ENCODE results near the gene ATM. TPM values are rescaled to one million over a fixed set of nuclear protein-coding genes. Genes with fewer than 3 reads are reported as not detected.

Gene ATM
- total RNA-seq, 1 donor from 2014 or later = 39.8 TPM

DNA sequence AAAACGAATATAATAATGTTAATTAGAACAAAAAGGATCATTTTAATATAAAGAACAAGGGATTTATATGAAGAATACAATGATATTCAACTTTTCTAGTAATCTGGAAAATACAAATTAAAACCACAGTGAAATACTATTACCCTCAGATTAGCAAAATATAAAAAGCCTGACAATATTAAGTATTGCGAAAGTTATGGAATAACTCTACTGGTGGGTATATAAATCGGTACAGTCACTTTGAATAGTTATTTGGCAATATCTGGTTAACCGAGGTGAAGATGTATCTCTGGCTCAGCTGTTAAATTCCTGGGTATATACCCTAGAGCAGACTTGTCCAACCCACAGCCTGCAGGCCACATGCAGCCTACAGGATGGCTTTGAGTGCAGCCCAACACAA lies 118.8 kb downstream of the ATM start:
- no peaks in the 10 kb centered on the region for H3K27me3 ChIP-seq (ENCODE audit: control insufficient read depth, insufficient read depth, low read length)
- H3K4me3 ChIP-seq (ENCODE audit: low read depth, low read length) = no peak overlapping the region
- TF ChIP-seq, protein P1, sequence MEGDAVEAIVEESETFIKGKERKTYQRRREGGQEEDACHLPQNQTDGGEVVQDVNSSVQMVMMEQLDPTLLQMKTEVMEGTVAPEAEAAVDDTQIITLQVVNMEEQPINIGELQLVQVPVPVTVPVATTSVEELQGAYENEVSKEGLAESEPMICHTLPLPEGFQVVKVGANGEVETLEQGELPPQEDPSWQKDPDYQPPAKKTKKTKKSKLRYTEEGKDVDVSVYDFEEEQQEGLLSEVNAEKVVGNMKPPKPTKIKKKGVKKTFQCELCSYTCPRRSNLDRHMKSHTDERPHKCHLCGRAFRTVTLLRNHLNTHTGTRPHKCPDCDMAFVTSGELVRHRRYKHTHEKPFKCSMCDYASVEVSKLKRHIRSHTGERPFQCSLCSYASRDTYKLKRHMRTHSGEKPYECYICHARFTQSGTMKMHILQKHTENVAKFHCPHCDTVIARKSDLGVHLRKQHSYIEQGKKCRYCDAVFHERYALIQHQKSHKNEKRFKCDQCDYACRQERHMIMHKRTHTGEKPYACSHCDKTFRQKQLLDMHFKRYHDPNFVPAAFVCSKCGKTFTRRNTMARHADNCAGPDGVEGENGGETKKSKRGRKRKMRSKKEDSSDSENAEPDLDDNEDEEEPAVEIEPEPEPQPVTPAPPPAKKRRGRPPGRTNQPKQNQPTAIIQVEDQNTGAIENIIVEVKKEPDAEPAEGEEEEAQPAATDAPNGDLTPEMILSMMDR (IDR thresholded peaks at IDR 0.05; ENCODE audit: insufficient read depth, low read length, severe bottlenecking) = no peak
- no peaks in the 10 kb centered on the region for H3K36me3 ChIP-seq (ENCODE audit: control insufficient read depth, insufficient read depth, low read length)
- DNase-seq (ENCODE audit: low read depth) = no peak
- no peak for FAIRE-seq

DNA sequence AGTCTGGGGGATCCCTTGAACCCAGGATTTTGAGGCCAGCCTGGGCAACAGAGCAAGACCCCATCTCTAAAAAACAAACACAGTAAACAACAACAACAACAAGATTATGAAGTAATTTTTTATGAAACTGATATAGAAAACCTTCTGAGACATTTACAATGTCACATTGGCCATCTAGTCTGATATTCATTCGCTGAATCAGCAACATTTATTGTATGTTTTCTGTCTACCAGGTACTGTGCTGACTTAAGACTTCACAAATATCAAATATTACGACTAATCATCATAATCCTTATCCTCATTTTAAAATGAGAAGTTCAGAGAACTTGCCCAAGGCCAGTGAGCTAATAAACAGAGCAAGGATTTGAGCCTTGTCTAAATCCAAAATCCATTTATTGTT lies 120.8 kb downstream of the ATM start:
- FAIRE-seq = no peak
- no peak overlapping the region for H3K4me3 ChIP-seq (ENCODE audit: low read depth, low read length)
- H3K27me3 ChIP-seq (ENCODE audit: control insufficient read depth, insufficient read depth, low read length) = no peaks in the 10 kb centered on the region
- H3K36me3 ChIP-seq (ENCODE audit: control insufficient read depth, insufficient read depth, low read length) = no peaks in the 10 kb centered on the region
- no peak for DNase-seq (ENCODE audit: low read depth)
- TF ChIP-seq, protein P1 (IDR thresholded peaks at IDR 0.05; ENCODE audit: insufficient read depth, low read length, severe bottlenecking) = no peak

DNA sequence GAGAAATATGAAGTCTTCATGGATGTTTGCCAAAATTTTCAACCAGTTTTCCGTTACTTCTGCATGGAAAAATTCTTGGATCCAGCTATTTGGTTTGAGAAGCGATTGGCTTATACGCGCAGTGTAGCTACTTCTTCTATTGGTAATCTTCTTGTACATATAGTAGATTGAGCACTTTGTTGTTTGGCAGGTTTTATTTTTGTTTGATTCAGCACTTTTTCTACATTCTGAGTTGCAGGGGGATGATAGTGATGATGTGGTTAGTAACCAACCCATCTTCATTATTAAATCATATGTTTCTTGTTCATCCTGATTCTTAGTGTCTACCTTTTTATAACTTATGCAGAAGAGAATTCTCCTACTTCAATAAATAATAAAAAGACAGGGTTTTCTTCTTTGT lies 122.9 kb downstream of the ATM start:
- Histone ChIP-seq H3K27me3 (ENCODE audit: control insufficient read depth, insufficient read depth, low read length) (no peaks in the 10 kb centered on the region), H3K36me3 (ENCODE audit: control insufficient read depth, insufficient read depth, low read length) (peaks cover 2% of the 10 kb centered on the region), H3K4me3 (ENCODE audit: low read depth, low read length) (no peak overlapping the region)
- FAIRE-seq = no peak
- TF ChIP-seq, protein P1 (IDR thresholded peaks at IDR 0.05; ENCODE audit: insufficient read depth, low read length, severe bottlenecking) = no peak
- DNase-seq (ENCODE audit: low read depth) = no peak

DNA sequence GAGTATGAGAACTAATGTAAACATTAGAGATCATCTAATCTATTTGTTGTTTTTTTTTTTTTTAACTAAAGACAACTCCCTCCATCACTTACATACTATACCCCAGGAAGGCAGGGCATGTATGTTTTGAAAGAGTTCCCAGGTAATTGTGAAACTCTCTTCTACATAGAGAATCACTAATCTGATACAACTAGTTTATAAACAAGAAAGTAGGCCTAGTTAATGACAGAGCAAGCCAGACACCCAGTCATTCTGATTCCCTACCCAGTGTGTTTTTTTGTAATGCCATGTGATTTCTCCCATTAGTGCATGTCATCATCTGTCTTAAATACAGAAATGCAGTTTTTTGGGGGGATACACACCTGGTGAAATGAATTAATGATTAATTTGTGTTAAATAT lies 123.6 kb downstream of the ATM start:
- TF ChIP-seq, protein P1 (IDR thresholded peaks at IDR 0.05; ENCODE audit: insufficient read depth, low read length, severe bottlenecking) = no peak
- FAIRE-seq (no peak), DNase-seq (ENCODE audit: low read depth) (no peak)
- Histone ChIP-seq H3K4me3 (ENCODE audit: low read depth, low read length) (no peak overlapping the region), H3K36me3 (ENCODE audit: control insufficient read depth, insufficient read depth, low read length) (peaks cover 2% of the 10 kb centered on the region), H3K27me3 (ENCODE audit: control insufficient read depth, insufficient read depth, low read length) (no peaks in the 10 kb centered on the region)

DNA sequence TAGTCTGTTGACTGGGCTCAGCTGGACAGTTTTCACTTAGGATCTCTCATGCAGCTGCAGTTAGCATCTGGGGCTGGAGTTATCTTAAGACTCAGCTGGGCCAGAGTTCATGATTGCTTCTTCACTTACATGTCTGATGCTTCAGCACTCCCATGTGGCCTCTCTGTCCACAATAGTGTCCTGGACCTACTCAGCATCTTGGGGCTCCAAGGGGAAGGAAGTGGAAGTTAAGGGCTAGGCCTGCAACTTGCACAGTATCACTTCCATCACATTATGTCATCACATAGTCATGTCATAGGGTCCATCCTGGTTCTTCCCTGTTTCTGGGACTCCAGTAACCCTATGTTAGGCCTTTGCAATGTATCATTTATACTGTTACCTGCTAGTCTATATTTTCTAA lies 128.6 kb downstream of the ATM start:
- Histone ChIP-seq H3K36me3 (ENCODE audit: control insufficient read depth, insufficient read depth, low read length) (peaks cover 8% of the 10 kb centered on the region), H3K4me3 (ENCODE audit: low read depth, low read length) (no peak overlapping the region), H3K27me3 (ENCODE audit: control insufficient read depth, insufficient read depth, low read length) (no peaks in the 10 kb centered on the region)
- FAIRE-seq (peak; percentile 13), DNase-seq (ENCODE audit: low read depth) (no peak)
- TF ChIP-seq, protein P1 (IDR thresholded peaks at IDR 0.05; ENCODE audit: insufficient read depth, low read length, severe bottlenecking) = no peak

DNA sequence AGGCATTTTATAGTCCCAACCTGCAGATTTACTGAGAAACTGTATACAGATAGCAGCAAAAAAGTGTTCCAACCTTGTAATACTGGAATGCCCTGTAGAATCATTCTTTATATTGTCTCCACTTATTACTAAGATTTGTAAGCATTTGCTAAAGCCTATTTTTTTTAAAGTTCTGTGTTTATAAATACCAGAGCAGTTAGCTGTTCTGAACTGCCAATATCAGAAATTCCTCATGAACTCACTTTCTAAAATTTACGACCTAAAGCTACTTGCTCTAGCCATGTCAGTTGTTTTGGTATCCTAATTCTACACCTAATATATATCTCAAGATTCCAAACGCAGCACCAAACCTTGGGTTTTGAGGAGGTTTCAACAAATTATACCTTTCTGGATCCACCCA lies 141.3 kb downstream of the ATM start:
- H3K4me3 ChIP-seq (ENCODE audit: low read depth, low read length) = no peak overlapping the region
- no peaks in the 10 kb centered on the region for H3K36me3 ChIP-seq (ENCODE audit: control insufficient read depth, insufficient read depth, low read length)
- H3K27me3 ChIP-seq (ENCODE audit: control insufficient read depth, insufficient read depth, low read length) = no peaks in the 10 kb centered on the region
- no peak for DNase-seq (ENCODE audit: low read depth)
- TF ChIP-seq, protein P1 (IDR thresholded peaks at IDR 0.05; ENCODE audit: insufficient read depth, low read length, severe bottlenecking) = no peak
- no peak for FAIRE-seq
